HEK293 (cell line): Measurements from ENCODE around the gene NKD1.

Experiments
- ATF2 ChIP-seq: fragments of 450-650 bp; formaldehyde crosslinking; IDR thresholded peaks from 2 replicates; pipeline ENCODE4 v1.5.1; 2016; ENCODE audit warnings: missing biosample characterization, missing genetic modification characterization, low read depth
- GLI4 ChIP-seq: fragments of 450-650 bp; formaldehyde crosslinking; IDR thresholded peaks from 2 replicates; pipeline ENCODE4 v1.5.1; 2016; ENCODE audit warnings: missing biosample characterization, missing genetic modification characterization
- ZNF561 ChIP-seq: fragments of 450-650 bp; IDR thresholded peaks from 2 replicates; pipeline ENCODE4 v1.5.1; 2018; ENCODE audit warnings: missing biosample characterization, missing genetic modification characterization, borderline replicate concordance
- ZNF626 ChIP-seq: fragments of 450-650 bp; sonication (Bioruptor Pico); formaldehyde crosslinking; IDR thresholded peaks from 2 replicates; pipeline ENCODE4 v1.5.1; 2018; ENCODE audit warnings: missing biosample characterization, missing genetic modification characterization, inconsistent platforms
- ZNF629 ChIP-seq: fragments of 450-650 bp; formaldehyde crosslinking; IDR thresholded peaks from 2 replicates; pipeline ENCODE4 v1.5.1; 2017; ENCODE audit warnings: missing biosample characterization, missing genetic modification characterization
- TF ChIP-seq, protein P1 (sequence below): fragments of 450-650 bp; formaldehyde crosslinking; IDR thresholded peaks from 2 replicates; pipeline ENCODE4 v1.5.1; 2016; ENCODE audit warnings: missing biosample characterization, missing genetic modification characterization, borderline replicate concordance
- TF ChIP-seq, protein P2 (sequence below): fragments of 450-650 bp; formaldehyde crosslinking; IDR thresholded peaks from 2 replicates; pipeline ENCODE4 v1.5.1; 2016; ENCODE audit warnings: missing biosample characterization, missing genetic modification characterization

GRCh38 chr16:50539053-50539695 is 9.0 kb upstream of the NKD1 start:
- TF ChIP-seq, protein P1, sequence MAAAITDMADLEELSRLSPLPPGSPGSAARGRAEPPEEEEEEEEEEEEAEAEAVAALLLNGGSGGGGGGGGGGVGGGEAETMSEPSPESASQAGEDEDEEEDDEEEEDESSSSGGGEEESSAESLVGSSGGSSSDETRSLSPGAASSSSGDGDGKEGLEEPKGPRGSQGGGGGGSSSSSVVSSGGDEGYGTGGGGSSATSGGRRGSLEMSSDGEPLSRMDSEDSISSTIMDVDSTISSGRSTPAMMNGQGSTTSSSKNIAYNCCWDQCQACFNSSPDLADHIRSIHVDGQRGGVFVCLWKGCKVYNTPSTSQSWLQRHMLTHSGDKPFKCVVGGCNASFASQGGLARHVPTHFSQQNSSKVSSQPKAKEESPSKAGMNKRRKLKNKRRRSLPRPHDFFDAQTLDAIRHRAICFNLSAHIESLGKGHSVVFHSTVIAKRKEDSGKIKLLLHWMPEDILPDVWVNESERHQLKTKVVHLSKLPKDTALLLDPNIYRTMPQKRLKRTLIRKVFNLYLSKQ = no peak
- TF ChIP-seq, protein P2, sequence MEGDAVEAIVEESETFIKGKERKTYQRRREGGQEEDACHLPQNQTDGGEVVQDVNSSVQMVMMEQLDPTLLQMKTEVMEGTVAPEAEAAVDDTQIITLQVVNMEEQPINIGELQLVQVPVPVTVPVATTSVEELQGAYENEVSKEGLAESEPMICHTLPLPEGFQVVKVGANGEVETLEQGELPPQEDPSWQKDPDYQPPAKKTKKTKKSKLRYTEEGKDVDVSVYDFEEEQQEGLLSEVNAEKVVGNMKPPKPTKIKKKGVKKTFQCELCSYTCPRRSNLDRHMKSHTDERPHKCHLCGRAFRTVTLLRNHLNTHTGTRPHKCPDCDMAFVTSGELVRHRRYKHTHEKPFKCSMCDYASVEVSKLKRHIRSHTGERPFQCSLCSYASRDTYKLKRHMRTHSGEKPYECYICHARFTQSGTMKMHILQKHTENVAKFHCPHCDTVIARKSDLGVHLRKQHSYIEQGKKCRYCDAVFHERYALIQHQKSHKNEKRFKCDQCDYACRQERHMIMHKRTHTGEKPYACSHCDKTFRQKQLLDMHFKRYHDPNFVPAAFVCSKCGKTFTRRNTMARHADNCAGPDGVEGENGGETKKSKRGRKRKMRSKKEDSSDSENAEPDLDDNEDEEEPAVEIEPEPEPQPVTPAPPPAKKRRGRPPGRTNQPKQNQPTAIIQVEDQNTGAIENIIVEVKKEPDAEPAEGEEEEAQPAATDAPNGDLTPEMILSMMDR (tag by site-specific recombination) = no peak
- TF ChIP-seq GLI4 (tag by site-specific recombination) = no peak
- no peak for TF ChIP-seq ATF2 (tag by site-specific recombination)
- TF ChIP-seq ZNF629 (tag by site-specific recombination) = no peak
- no peak for TF ChIP-seq ZNF561 (tag by site-specific recombination)
- TF ChIP-seq ZNF626 = no peak
